ENCODE data around the gene EFCAB12.

- TF ChIP-seq, protein P1, sequence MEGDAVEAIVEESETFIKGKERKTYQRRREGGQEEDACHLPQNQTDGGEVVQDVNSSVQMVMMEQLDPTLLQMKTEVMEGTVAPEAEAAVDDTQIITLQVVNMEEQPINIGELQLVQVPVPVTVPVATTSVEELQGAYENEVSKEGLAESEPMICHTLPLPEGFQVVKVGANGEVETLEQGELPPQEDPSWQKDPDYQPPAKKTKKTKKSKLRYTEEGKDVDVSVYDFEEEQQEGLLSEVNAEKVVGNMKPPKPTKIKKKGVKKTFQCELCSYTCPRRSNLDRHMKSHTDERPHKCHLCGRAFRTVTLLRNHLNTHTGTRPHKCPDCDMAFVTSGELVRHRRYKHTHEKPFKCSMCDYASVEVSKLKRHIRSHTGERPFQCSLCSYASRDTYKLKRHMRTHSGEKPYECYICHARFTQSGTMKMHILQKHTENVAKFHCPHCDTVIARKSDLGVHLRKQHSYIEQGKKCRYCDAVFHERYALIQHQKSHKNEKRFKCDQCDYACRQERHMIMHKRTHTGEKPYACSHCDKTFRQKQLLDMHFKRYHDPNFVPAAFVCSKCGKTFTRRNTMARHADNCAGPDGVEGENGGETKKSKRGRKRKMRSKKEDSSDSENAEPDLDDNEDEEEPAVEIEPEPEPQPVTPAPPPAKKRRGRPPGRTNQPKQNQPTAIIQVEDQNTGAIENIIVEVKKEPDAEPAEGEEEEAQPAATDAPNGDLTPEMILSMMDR (IDR thresholded peaks at IDR 0.05; ENCODE audit: extremely low read depth in 1 of 2, insufficient read depth in 1 of 2, low read depth in 1 of 2, low read length in 2 of 2): no peak
- TF ChIP-seq JUN (IDR thresholded peaks at IDR 0.05; ENCODE audit: borderline replicate concordance, insufficient read depth, insufficient read length, low read depth) (no peak), POLR2AphosphoS5 (IDR thresholded peaks at IDR 0.05; ENCODE audit: insufficient read depth, low read depth, low read length) (no peak)
- TF ChIP-seq, protein P2, sequence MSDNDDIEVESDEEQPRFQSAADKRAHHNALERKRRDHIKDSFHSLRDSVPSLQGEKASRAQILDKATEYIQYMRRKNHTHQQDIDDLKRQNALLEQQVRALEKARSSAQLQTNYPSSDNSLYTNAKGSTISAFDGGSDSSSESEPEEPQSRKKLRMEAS (IDR thresholded peaks at IDR 0.05; ENCODE audit: insufficient read depth, insufficient read length): no peak
Observed at GRCh38 chr3:129448186-129448895, 19.9 kb upstream of the EFCAB12 start.

Measured in endothelial cell of umbilical vein (primary cell).